Naive thymus-derived CD8-positive, alpha-beta T cell (primary cell): Measurements from ENCODE around the gene SIGLEC12. TPM values are rescaled to one million over a fixed set of nuclear protein-coding genes. Genes with fewer than 3 reads are reported as not detected.
"Not testable (repeated sequence)": the region's sequence is repeated elsewhere in the genome, so short reads cannot be mapped to it uniquely, and the experiment has no call there.

Source experiments
- ATAC-seq, 2 donors: fragments of 150-1000 bp; cut with Tn5 transposase in 1 of 2; sonication (Bioruptor Pico), chemical (Tn5 transposase) in 1 of 2; 1 replicate in 1 of 2; 2 replicates in 1 of 2; pipeline ENCODE4 v1.10.0; 2021; ENCODE audit warnings: mild to moderate bottlenecking in 2 of 2, moderate library complexity in 2 of 2
- POLR2A ChIA-PET: fragments of 350-600 bp; sonication (Branson Sonifier 250); formaldehyde crosslinking; loops from one replicate; lab custom pipeline; 2021; ENCODE audit warnings: antibody characterized with exemption; lab: Charles Lee
- DNase-seq, 10 donors: peaks; one replicate each; pipeline versions ENCODE4 v3.0.0 to v3.0.0-alpha.2; 2020 to 2022
- H3K27ac Mint-ChIP-seq, 10 donors: one replicate each; pipeline ENCODE4 v1.8.0; 2020 to 2022; ENCODE audit warnings: mild to moderate bottlenecking in 10 of 10, mixed read lengths in 10 of 10, moderate library complexity in 4 of 10, inconsistent platforms in 1 of 10
- H3K27me3 Mint-ChIP-seq, 5 donors: one replicate each; pipeline ENCODE4 v1.8.0; 2021 to 2022; ENCODE audit warnings: mixed read lengths in 5 of 5
- H3K36me3 Mint-ChIP-seq, 3 donors: one replicate each; pipeline ENCODE4 v1.8.0; 2020 to 2022; ENCODE audit warnings: mixed read lengths in 3 of 3, mild to moderate bottlenecking in 2 of 3, inconsistent platforms in 1 of 3
- H3K4me1 Mint-ChIP-seq, 4 donors: one replicate each; pipeline ENCODE4 v1.8.0; 2021 to 2022; ENCODE audit warnings: mixed read lengths in 4 of 4
- H3K4me3 Mint-ChIP-seq, 10 donors: one replicate each; pipeline ENCODE4 v1.8.0; 2020 to 2022; ENCODE audit warnings: mild to moderate bottlenecking in 10 of 10, mixed read lengths in 10 of 10, moderate library complexity in 6 of 10, inconsistent platforms in 1 of 10
- H3K9me3 Mint-ChIP-seq, 9 donors: one replicate each; pipeline ENCODE4 v1.8.0; 2020 to 2022; ENCODE audit warnings: mixed read lengths in 9 of 9, mild to moderate bottlenecking in 3 of 9, inconsistent platforms in 1 of 9, moderate library complexity in 1 of 9
- polyA plus RNA-seq, 3 donors: library from polyadenylated mRNA; unstranded; fragments of 300-500 nt; fragmentation: Illumina TruSeq; gene quantifications; one replicate each; pipeline ENCODE4 v1.2.3, GENCODE V29; 2021
- total RNA-seq, 8 experiments: library from RNA in 2 of 8; stranded (reverse) in 2 of 8; gene quantifications; one replicate each; pipeline ENCODE4 v1.2.3 and lab custom pipeline; 2021 to 2026

The SIGLEC12 gene
- total and polyA plus RNA-seq, 5 experiments from 2014 or later = 0.31 TPM; not detected in 4

GRCh38 chr19:51461723-51462161 is 39.9 kb downstream of the SIGLEC12 start:
- peaks cover 0 to 17% (median 8%) of the 10 kb centered on the region in 4 donors for H3K4me1 Mint-ChIP-seq
- H3K36me3 Mint-ChIP-seq = peaks cover 0 to 4% (median 0%) of the 10 kb centered on the region in 3 donors
- no peak for DNase-seq
- H3K27ac Mint-ChIP-seq = no peak overlapping the region
- H3K4me3 Mint-ChIP-seq = no peak overlapping the region
- POLR2A ChIA-PET = no interaction called here
- ATAC-seq = no peak
- H3K9me3 Mint-ChIP-seq = peaks cover 0 to 2% (median 0%) of the 10 kb centered on the region in 9 donors
- H3K27me3 Mint-ChIP-seq = peaks cover 17 to 61% (median 33%) of the 10 kb centered on the region in 5 donors

GRCh38 chr19:51460164-51460992 is 41.2 kb downstream of the SIGLEC12 start:
- Mint-ChIP-seq H3K4me3 (no peak overlapping the region), H3K36me3 (peaks cover 0 to 4% (median 0%) of the 10 kb centered on the region in 3 donors), H3K27ac (peak overlapping the region in 1 of 10 donors; percentile 56), H3K9me3 (peaks cover 0 to 2% (median 0%) of the 10 kb centered on the region in 9 donors), H3K27me3 (peaks cover 16 to 53% (median 33%) of the 10 kb centered on the region in 5 donors), H3K4me1 (peaks cover 0 to 17% (median 8%) of the 10 kb centered on the region in 4 donors)
- POLR2A ChIA-PET = no interaction called here
- ATAC-seq = no peak
- DNase-seq = no peak

GRCh38 chr19:51458899-51459505 is 42.6 kb downstream of the SIGLEC12 start:
- H3K27ac Mint-ChIP-seq = no peak overlapping the region
- no peak for ATAC-seq
- H3K27me3 Mint-ChIP-seq = peaks cover 9 to 49% (median 26%) of the 10 kb centered on the region in 5 donors
- peaks cover 0 to 2% (median 0%) of the 10 kb centered on the region in 9 donors for H3K9me3 Mint-ChIP-seq
- POLR2A ChIA-PET = no interaction called here
- H3K4me1 Mint-ChIP-seq = peaks cover 0 to 15% (median 7%) of the 10 kb centered on the region in 4 donors
- no peaks in the 10 kb centered on the region for H3K36me3 Mint-ChIP-seq
- H3K4me3 Mint-ChIP-seq = no peak overlapping the region
- no peak for DNase-seq

- Mint-ChIP-seq H3K27me3 (peaks cover 8 to 43% (median 26%) of the 10 kb centered on the region in 5 donors), H3K9me3 (peaks cover 0 to 2% (median 0%) of the 10 kb centered on the region in 9 donors), H3K4me3 (no peak within 1 kb of the TSS), H3K4me1 (peaks cover 0 to 10% (median 4%) of the 10 kb centered on the region in 4 donors), H3K27ac (no peak within 1 kb of the TSS), H3K36me3 (no peaks in the 10 kb centered on the region)
- ATAC-seq (no peak), DNase-seq (no peak)
- POLR2A ChIA-PET = no interaction called here
Observed at GRCh38 chr19:51458051-51458645, 43.5 kb downstream of the SIGLEC12 start, which contains the start of gene SIGLEC8. TSS of gene SIGLEC8 (minus strand) at chr19:51458454. CDS start at chr19:51458387, 67 bp downstream.

GRCh38 chr19:51457351-51458013 is 44.1 kb downstream of the SIGLEC12 start:
- Mint-ChIP-seq H3K9me3 (peaks cover 0 to 2% (median 0%) of the 10 kb centered on the region in 9 donors), H3K27me3 (peaks cover 5 to 37% (median 20%) of the 10 kb centered on the region in 5 donors), H3K4me3 (no peak overlapping the region), H3K36me3 (no peaks in the 10 kb centered on the region), H3K4me1 (peaks cover 0 to 6% (median 2%) of the 10 kb centered on the region in 4 donors), H3K27ac (no peak overlapping the region)
- DNase-seq = no peak
- ATAC-seq = no peak
- POLR2A ChIA-PET = no interaction called here

GRCh38 chr19:51456541-51457290 is 44.9 kb downstream of the SIGLEC12 start:
- Mint-ChIP-seq H3K27me3 (peaks cover 5 to 30% (median 20%) of the 10 kb centered on the region in 5 donors), H3K4me1 (peaks cover 0 to 3% (median 2%) of the 10 kb centered on the region in 4 donors)
- POLR2A ChIA-PET = no interaction called here

GRCh38 chr19:51450730-51451307 is 50.8 kb downstream of the SIGLEC12 start:
- H3K4me3 Mint-ChIP-seq = no peak overlapping the region
- peaks cover 0 to 13% (median 10%) of the 10 kb centered on the region in 9 donors for H3K9me3 Mint-ChIP-seq
- peaks cover 0 to 5% (median 5%) of the 10 kb centered on the region in 3 donors for H3K36me3 Mint-ChIP-seq
- H3K27me3 Mint-ChIP-seq = peaks cover 0 to 3% (median 0%) of the 10 kb centered on the region in 5 donors
- ATAC-seq = no peak
- POLR2A ChIA-PET = no interaction called here
- peaks cover 9 to 24% (median 16%) of the 10 kb centered on the region in 4 donors for H3K4me1 Mint-ChIP-seq
- no peak for DNase-seq
- H3K27ac Mint-ChIP-seq = no peak overlapping the region

More at GRCh38 chr19:51456541-51457290, 44.9 kb downstream of the SIGLEC12 start:
- DNase-seq (no peak), ATAC-seq (no peak)
- peak overlapping the region in 1 of 10 donors; percentile 75 for H3K27ac Mint-ChIP-seq
- no peak overlapping the region for H3K4me3 Mint-ChIP-seq
- no peaks in the 10 kb centered on the region for H3K36me3 Mint-ChIP-seq
- H3K9me3 Mint-ChIP-seq = peaks cover 0 to 2% (median 0%) of the 10 kb centered on the region in 9 donors

GRCh38 chr19:51448411-51449016 is 53.1 kb downstream of the SIGLEC12 start:
- POLR2A ChIA-PET = no interaction called here
- H3K36me3 Mint-ChIP-seq = peaks cover 0 to 5% (median 5%) of the 10 kb centered on the region in 3 donors
- ATAC-seq = peak; percentile 35 to 59
- peak overlapping the region; percentile 37 to 89 (median 72) for H3K27ac Mint-ChIP-seq
- H3K9me3 Mint-ChIP-seq = peaks cover 0 to 13% (median 10%) of the 10 kb centered on the region in 9 donors
- H3K4me1 Mint-ChIP-seq = peaks cover 9 to 24% (median 16%) of the 10 kb centered on the region in 4 donors
- H3K4me3 Mint-ChIP-seq = peak overlapping the region; percentile 34 to 84 (median 64)
- no peak for DNase-seq
- no peaks in the 10 kb centered on the region for H3K27me3 Mint-ChIP-seq

GRCh38 chr19:51448011-51448410 is 53.6 kb downstream of the SIGLEC12 start:
- ATAC-seq (no peak), DNase-seq (no peak)
- Mint-ChIP-seq H3K27ac (peak overlapping the region in 9 of 10 donors; percentile 39 to 89 (median 81)), H3K4me3 (peak overlapping the region; percentile 34 to 84 (median 64)), H3K4me1 (peaks cover 9 to 24% (median 16%) of the 10 kb centered on the region in 4 donors), H3K9me3 (peaks cover 0 to 13% (median 10%) of the 10 kb centered on the region in 9 donors), H3K36me3 (peaks cover 0 to 5% (median 5%) of the 10 kb centered on the region in 3 donors), H3K27me3 (peaks cover 0 to under 1% (median 0%) of the 10 kb centered on the region in 5 donors)
- POLR2A ChIA-PET = no interaction called here

GRCh38 chr19:51447510-51447909 is 54.1 kb downstream of the SIGLEC12 start:
- ATAC-seq, H3K27me3 Mint-ChIP-seq, DNase-seq, H3K36me3 Mint-ChIP-seq, POLR2A ChIA-PET: not testable (repeated sequence)
- Mint-ChIP-seq H3K4me3 (peak overlapping the region in 2 of 10 donors; percentile 29 to 65), H3K9me3 (peaks cover 0 to 13% (median 10%) of the 10 kb centered on the region in 9 donors), H3K27ac (peak overlapping the region in 1 of 10 donors; percentile 81), H3K4me1 (peaks cover 11 to 26% (median 20%) of the 10 kb centered on the region in 4 donors)
